Measurements from ENCODE around the gene VPS50.

Gene VPS50

DNA sequence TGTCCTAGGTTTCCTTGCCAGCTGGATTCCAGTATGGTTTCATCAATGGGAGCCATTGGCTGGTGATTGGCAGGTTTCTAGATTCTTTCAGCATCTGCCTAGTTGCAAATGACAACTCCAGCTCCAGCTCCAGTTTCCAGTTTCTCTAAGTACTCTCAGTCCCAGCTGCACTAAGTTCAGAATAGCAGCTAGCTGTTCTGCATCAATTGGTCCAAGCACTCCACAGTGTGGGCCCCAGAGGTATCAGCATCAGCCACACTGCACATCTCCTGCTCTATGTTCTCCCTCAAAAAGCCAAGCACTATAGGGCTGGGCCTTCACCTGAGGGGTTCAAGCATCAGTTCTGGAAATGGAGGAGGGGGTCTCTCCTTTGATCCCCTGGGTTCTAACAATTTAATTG, 143.4 kb downstream of the VPS50 start:
- no peaks in the 10 kb centered on the region for H3K36me3 ChIP-seq
- DNase-seq = no peak
- TF ChIP-seq, protein P1, sequence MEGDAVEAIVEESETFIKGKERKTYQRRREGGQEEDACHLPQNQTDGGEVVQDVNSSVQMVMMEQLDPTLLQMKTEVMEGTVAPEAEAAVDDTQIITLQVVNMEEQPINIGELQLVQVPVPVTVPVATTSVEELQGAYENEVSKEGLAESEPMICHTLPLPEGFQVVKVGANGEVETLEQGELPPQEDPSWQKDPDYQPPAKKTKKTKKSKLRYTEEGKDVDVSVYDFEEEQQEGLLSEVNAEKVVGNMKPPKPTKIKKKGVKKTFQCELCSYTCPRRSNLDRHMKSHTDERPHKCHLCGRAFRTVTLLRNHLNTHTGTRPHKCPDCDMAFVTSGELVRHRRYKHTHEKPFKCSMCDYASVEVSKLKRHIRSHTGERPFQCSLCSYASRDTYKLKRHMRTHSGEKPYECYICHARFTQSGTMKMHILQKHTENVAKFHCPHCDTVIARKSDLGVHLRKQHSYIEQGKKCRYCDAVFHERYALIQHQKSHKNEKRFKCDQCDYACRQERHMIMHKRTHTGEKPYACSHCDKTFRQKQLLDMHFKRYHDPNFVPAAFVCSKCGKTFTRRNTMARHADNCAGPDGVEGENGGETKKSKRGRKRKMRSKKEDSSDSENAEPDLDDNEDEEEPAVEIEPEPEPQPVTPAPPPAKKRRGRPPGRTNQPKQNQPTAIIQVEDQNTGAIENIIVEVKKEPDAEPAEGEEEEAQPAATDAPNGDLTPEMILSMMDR (IDR thresholded peaks at IDR 0.05; ENCODE audit: low read depth, low read length) = no peak
- no peaks in the 10 kb centered on the region for H3K27me3 ChIP-seq (ENCODE audit: insufficient read depth, low read depth, severe bottlenecking)
- no peaks in the 10 kb centered on the region for H3K9me3 ChIP-seq (ENCODE audit: severe bottlenecking)
- no peak overlapping the region for H3K27ac ChIP-seq
- no peak overlapping the region for H3K4me3 ChIP-seq (ENCODE audit: low read depth, low read length)

DNA sequence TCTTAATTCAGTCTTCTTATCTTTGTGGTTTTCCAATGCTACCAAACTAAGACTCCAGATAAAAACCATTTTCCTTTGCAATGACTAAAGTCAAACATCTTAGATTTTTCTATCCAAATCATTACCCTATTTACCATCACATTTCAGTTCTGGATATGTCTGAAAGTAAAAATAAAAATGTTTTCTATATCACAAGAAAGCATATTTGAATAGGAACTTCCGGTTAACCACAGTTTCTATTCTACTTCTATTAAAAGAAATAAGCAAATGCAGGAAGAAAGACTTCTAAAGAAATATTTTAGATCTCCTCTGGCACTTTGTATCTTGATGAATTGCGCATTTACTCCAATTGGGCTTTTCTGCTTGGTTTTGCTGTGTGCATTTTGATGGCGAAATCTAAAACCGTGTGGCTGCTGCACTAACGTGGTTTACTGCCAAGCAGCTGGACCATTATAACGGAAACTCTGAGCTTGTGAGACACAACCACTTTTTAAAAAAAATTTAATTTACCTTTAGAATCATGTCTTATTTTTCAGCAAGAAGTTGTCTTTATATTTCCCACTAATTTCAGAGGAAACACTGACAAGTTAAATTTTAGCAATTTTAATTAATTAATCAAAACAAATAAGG, 146.1 kb downstream of the VPS50 start:
- no peak for DNase-seq

DNA sequence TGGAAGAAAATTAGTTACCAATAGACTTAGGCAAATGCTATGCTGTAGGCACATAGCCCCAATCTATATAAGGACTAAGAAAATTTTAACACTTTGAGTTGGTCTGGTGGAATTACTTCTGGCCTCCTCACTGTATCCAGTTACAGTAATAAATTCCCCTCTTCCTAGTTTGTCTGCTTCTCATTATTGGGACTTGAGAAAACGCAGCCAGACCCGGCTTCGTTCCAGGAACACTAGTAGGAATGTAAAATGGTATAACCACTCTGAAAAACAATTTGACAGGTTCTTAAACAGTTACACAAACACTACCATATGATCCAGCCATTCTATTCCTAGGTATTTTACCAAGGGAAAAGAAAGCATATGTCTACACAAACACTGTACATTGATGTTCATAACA, 150.2 kb downstream of the VPS50 start:
- H3K9me3 ChIP-seq (ENCODE audit: severe bottlenecking) = no peaks in the 10 kb centered on the region
- no peak for DNase-seq
- H3K36me3 ChIP-seq = no peaks in the 10 kb centered on the region
- H3K27ac ChIP-seq = no peak overlapping the region
- TF ChIP-seq, protein P1 (IDR thresholded peaks at IDR 0.05; ENCODE audit: low read depth, low read length) = no peak
- H3K4me3 ChIP-seq (ENCODE audit: low read depth, low read length) = no peak overlapping the region
- H3K27me3 ChIP-seq (ENCODE audit: insufficient read depth, low read depth, severe bottlenecking) = no peaks in the 10 kb centered on the region

More for the DNA sequence above, 146.1 kb downstream of the VPS50 start:
- Histone ChIP-seq H3K4me3 (ENCODE audit: low read depth, low read length) (no peak overlapping the region), H3K36me3 (no peaks in the 10 kb centered on the region), H3K27me3 (ENCODE audit: insufficient read depth, low read depth, severe bottlenecking) (no peaks in the 10 kb centered on the region), H3K27ac (no peak overlapping the region), H3K9me3 (ENCODE audit: severe bottlenecking) (no peaks in the 10 kb centered on the region)
- TF ChIP-seq, protein P1 (IDR thresholded peaks at IDR 0.05; ENCODE audit: low read depth, low read length) = no peak

DNA sequence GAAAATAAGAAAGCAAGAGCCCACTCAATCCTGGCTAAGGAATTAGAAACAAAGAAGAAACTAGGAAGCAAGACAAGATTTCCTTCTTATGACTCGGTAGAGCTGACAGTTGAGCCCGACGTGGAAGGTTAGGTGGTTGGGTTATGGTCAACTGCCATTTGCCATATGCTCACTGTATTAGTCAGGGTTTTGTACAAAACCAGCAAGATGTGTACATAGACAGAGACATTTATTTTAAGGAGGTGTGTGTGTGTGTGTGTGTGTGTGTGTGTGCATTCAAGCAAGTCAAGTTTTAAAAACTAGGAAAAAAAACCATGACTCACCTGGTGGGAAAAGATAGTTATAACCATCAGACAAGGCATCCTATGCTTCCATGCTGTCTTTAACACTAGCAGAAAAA, 158.5 kb downstream of the VPS50 start:
- no peaks in the 10 kb centered on the region for H3K36me3 ChIP-seq
- TF ChIP-seq, protein P1 (IDR thresholded peaks at IDR 0.05; ENCODE audit: low read depth, low read length) = no peak
- no peaks in the 10 kb centered on the region for H3K9me3 ChIP-seq (ENCODE audit: severe bottlenecking)
- no peak for DNase-seq
- no peak overlapping the region for H3K27ac ChIP-seq
- H3K27me3 ChIP-seq (ENCODE audit: insufficient read depth, low read depth, severe bottlenecking) = no peaks in the 10 kb centered on the region
- no peak overlapping the region for H3K4me3 ChIP-seq (ENCODE audit: low read depth, low read length)

DNA sequence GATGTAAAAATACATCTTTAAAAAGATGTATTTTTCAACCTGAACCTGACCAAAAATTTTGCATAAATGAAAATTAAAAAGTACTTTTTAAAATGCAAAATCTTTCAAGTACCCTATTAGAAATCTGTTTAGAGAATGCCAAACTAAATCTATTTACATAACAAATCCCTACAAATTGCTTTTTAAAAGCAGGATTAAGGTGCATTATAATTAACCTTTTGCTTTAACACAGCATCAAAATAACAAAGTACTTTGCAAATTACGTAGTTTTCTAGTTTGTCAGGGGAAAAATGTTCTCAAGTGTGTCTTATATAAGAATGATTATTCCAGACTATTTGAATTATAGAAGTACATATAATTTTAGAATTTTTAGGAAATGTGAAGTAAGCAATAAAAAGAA, 160.8 kb downstream of the VPS50 start:
- TF ChIP-seq, protein P1 (IDR thresholded peaks at IDR 0.05; ENCODE audit: low read depth, low read length) = no peak

DNA sequence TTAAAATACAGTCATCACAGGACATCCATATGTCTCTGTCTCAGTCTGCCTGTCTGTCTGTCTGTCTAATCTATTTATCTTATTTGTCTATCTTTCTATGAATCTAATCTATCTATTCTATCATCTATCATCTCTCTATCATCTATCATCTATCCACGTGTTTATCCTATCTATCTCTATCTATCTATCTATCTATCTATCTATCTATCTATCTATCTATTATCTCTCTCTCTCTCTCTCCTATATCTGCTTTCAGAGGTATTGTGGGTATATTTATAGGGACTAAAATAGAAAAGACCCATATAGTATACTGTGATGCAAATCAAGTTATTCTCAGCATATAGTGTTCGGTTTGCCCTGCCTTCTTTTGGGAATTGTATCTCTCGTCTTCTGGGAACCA, 167.5 kb downstream of the VPS50 start:
- no peak overlapping the region for H3K27ac ChIP-seq

More for the DNA sequence above, 160.8 kb downstream of the VPS50 start:
- Histone ChIP-seq H3K4me3 (ENCODE audit: low read depth, low read length) (no peak overlapping the region), H3K27me3 (ENCODE audit: insufficient read depth, low read depth, severe bottlenecking) (no peaks in the 10 kb centered on the region), H3K27ac (no peak overlapping the region), H3K9me3 (ENCODE audit: severe bottlenecking) (no peaks in the 10 kb centered on the region), H3K36me3 (no peaks in the 10 kb centered on the region)
- DNase-seq = no peak

More for the DNA sequence above, 167.5 kb downstream of the VPS50 start:
- H3K9me3 ChIP-seq (ENCODE audit: severe bottlenecking) = no peaks in the 10 kb centered on the region
- H3K36me3 ChIP-seq = no peaks in the 10 kb centered on the region
- TF ChIP-seq, protein P1 (IDR thresholded peaks at IDR 0.05; ENCODE audit: low read depth, low read length) = no peak
- no peak for DNase-seq
- H3K4me3 ChIP-seq (ENCODE audit: low read depth, low read length) = no peak overlapping the region
- no peaks in the 10 kb centered on the region for H3K27me3 ChIP-seq (ENCODE audit: insufficient read depth, low read depth, severe bottlenecking)
